HG03442 (cell line): Measurements from ENCODE around the gene ART1.
A peak's percentile ranks its signal among the peaks of the same experiment; 100 is the strongest.
"Not testable (repeated sequence)": the region's sequence is repeated elsewhere in the genome, so short reads cannot be mapped to it uniquely, and the experiment has no call there.

Source experiments
- ATAC-seq: cut with Tn5 transposase; IDR thresholded peaks from one replicate; pipeline ENCODE4 v1.9.1; 2021; ENCODE audit warnings: mild to moderate bottlenecking, moderate library complexity; ENCODE audit not compliant: unreplicated experiment

ART1 gene, protein sequence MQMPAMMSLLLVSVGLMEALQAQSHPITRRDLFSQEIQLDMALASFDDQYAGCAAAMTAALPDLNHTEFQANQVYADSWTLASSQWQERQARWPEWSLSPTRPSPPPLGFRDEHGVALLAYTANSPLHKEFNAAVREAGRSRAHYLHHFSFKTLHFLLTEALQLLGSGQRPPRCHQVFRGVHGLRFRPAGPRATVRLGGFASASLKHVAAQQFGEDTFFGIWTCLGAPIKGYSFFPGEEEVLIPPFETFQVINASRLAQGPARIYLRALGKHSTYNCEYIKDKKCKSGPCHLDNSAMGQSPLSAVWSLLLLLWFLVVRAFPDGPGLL

DNA sequence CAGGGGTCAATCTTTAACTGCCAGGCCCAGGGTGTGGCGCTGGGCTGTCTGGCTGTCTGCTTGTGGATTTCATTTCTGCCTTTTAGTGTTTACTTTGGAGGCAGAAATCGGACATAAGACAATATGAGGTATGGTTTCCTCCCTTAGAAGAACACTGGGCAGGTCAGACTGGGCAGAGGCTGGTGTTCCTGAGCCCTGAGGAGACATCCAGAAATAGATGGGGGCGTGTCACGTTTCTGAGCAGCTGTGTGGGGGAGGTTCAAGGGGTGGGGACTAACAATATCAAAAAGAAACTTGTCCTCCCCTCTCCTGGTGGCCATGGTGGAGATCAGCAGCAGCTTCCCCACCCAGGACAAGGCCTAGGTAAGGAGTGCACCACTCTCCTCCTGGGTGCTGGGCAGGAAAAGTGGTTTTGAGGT lies at the start of gene ART1:
Gene ART1 (plus strand): TSS at position 312 of the 419 bp plus-strand sequence. CDS start 14,086 bp downstream, outside the sequence.
- ATAC-seq = no peak

DNA sequence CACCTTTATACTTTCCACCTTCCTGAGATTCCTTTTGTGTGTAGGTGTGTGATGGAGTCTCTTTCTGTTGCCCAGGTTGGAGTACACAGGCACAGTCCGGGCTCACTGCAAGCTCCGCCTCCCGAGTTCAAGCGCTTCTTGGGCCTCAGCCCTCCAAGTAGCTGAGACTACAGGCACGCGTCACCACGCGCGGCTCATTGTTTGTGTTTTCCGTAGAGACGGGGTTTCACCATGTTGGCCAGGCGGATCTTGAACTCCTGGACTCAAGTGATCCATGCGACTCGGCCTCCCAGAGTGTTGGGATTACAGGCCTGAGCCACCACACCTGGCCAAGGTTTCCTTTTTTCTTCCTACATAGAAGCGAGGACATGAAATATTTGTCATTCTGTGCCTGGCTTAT lies 47.2 kb upstream of the ART1 start:
- not testable (repeated sequence) for ATAC-seq

DNA sequence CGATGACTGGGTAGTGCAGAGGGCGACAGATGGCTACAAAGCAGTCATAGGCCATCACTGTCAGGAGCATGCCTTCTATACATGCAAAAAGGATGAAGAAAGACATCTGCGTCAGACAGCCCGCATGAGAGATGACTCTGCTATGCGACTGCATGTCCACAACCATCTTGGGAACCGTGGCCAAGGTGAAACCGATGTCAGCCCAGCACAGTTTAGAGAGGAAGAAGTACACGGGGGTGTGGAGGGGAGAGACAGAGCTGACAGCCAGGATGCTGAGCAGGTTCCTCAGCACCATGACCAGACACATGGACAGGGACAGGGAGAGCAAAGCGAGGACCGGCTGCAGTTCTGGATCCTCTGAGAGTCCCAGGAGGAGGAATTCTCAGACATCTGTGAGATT lies 44.7 kb upstream of the ART1 start:
- ATAC-seq = not testable (repeated sequence)

DNA sequence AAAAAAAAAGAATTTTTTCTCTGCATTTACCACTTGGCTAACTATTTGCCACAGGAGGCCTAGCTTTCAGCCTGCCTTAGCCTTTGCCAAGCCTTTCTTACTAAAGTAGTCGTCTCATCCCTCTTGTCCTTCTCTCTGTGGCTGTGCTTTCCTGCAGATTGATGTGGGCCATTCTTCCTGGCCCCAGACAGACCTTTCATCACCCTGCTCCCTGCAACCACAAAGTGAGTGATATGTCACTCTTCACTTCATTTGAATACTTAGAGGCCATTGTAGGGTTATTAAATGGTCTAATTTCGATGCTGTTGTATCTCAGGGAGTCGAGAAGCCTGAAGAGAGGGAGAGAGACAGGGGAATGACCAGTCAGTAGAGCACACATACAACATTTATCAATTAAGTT lies 40.8 kb upstream of the ART1 start:
- no peak for ATAC-seq

DNA sequence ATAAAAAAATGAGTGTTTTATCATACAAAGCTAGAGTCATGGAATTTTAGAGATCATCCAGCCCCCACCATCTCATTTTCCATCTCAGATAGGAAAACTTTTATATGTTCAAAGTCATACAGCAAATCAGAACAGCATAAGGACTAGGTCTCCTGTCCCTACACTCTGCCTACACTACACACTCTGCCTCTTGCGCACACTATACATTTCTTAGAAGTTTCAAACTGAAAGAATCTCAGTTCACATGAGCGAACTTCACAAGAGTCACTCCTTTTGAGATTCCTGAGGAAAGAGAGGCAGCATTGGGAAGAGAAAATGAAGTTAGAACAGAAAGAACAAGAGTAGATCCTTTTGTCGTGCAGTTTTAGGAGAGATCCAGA lies 39.7 kb upstream of the ART1 start:
- ATAC-seq = no peak

DNA sequence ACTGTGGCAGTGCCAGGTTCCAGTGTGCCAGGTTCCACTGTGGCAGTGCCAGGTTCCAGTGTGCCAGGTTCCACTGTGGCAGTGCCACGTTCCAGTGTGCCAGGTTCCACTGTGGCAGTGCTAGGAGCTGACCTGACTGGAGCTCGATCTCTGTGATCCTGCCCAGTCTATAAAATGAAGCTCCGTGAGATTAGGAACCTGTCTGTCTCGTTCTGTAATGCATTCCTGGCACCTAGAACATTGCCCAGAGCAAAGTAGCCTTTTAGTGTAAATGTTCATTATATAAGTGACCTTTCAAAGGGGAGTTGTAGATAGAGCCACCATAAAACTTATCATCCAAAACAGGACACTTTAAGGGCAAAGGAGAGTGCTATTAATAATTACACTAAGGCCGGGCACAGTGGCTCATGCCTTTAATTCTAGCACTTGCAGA lies 39.1 kb upstream of the ART1 start:
- no peak for ATAC-seq

DNA sequence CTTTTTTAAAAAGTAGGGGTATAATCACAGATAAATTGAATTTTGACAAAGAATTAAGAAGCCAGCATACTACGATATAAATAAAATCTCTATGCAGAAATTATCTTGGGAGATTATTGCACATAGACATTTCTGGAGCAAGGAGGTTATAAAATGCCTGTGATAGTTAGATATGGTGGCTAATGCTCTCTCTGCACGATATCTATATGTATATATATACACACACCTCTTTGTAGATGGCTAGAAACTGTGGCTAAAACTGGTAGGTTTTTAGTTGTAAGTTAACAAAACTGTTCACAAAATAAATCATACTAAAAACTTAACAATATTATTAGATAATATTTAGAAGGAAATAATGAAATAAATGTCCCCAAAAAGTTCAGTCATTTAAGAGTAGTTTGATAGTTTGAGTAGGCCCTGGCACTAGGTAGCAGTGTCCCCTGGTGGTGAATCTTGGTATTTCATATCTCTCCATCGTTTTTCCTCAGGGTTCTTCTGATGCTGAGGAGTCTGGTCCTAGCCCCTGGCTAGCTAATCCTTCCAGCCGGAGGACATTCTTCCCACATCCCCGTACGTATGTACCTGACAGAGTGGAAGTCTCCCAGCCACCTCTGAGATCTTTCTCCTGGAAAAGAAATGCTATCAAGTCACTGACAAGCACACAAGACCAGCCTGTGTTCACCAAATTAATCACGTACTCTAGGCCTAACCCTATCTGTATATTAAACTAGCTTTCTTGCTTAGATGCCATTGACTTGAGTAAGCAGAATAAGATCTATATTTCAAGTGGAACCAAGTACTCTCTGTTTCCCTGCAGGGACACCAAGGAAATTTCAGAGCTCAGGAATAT lies 35.3 kb upstream of the ART1 start:
- no peak for ATAC-seq

DNA sequence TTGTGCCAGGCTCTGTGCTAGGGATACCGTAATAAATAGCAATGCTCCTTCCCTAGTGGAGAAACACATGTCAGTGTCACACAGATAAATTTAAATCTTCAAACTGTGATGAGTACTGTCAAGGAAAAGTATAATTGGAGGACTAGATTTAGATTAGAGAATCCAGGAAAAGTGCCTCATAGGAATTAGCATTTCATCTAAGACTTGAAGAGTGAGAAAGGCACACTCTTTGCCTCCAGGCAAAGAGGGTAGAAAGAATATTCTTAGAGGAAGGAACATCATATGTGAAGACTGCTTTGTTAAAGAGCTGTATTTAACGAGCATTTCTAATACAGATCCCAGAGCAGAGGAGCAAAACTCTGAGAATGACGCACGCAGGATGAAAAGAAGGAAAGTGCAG lies 34.1 kb upstream of the ART1 start:
- no peak for ATAC-seq

DNA sequence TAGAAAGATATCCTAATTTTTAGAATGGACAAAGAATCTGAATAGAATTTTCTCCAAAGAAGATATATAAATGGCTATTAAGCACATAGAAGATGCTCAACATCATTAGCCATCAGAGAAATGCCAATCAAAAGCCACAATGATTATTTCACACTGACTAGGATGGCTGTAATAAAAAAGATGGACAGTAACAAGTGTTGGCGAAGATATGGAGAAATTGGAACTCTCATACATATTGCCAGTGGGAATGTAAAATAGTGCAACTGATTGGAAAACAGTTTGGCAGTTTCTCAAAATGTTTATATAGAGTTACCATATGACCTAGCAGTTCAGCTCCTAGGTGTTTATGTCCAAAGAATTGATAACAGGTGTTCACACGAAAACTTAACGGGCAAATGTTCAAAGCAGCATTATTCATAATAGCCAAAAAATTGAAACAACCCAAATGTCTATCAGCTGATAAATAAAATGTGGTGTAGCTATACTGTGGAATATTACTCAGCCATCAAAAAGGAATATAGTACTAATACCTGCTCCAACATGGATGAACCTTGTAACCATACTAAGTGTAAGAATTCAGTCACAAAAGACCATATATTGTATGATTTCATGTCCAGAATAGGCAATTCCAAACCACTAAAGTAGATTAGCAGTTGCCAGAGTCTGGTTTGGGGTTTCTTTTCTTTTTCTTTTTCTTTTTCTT lies 32.8 kb upstream of the ART1 start:
- no peak for ATAC-seq

DNA sequence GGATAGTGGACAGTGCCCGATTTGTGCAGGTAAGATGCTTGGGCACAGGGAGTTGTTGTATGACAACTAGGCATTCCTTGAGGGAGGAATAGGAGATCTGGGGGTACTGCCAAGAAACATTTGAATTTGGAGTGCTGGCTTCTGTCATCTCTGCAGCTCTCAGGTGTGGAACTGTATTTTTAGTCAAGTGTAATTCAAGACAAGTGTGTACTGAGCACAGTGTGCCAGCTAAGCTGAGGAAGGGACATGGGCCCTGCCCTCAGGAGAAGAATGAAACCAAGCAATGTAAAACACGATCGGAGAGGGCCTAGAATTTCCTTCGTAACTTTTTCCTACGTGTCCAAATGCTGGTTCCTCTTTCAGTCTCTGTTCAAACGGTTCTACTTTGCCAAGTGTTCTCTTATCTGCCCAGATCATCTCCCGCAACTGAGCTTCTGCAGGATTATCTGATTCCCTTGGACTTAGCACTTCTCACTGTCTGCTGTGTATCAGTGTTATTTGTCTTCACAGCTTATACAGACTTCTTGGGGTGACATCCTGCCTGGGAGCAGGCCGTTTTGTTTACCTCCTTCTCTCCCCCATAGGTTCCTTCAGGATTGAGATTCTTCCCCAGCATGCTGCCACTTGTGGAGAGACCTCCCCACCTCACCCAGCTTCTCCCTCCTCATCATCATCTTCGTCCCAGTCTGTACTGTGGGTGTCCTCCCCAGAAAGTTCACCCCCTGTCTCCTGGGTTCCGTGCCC lies 30.8 kb upstream of the ART1 start:
- peak; percentile 9 for ATAC-seq

DNA sequence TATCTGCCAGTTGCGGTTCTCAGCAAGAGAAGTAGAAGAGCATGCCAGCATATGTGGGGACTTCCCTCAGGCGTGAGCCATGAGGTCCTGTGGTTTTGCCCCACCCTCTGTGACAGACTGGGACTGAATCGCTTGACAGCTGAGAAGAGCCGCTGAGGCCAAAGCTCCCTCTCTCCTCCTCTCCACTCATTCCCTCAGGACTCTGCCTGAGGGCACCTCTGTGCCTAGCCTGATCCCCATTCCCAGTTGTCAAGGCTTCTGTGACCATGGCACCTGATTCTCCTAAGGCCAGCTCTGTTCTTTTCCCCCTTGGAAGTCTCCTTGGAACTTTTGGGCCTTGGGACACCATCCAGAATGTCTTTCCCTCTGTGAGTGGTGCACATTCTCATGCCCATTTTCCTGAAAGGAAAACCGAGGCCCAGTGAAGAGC lies 30.2 kb upstream of the ART1 start:
- ATAC-seq = peak; percentile 88

DNA sequence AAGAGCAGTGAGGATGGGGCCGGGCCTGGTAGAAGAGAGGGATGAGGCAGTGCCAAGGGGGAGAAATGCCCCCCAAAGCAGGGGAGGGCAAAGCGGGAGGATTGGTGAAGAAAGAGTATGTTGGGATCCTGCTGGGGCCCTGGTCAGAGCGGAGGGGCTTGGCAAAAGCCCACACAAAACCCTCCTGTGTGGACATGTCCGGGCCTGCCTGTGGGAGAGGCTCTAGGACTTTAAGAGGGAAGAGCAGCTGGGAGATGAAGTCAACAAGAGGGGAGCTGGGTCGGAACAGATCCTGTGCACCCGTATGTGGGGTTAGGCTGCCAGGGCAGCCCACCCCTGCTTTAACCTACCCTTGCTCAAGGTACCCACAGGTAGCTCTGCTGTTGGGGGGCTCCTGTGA lies 28.9 kb upstream of the ART1 start:
- ATAC-seq = no peak

DNA sequence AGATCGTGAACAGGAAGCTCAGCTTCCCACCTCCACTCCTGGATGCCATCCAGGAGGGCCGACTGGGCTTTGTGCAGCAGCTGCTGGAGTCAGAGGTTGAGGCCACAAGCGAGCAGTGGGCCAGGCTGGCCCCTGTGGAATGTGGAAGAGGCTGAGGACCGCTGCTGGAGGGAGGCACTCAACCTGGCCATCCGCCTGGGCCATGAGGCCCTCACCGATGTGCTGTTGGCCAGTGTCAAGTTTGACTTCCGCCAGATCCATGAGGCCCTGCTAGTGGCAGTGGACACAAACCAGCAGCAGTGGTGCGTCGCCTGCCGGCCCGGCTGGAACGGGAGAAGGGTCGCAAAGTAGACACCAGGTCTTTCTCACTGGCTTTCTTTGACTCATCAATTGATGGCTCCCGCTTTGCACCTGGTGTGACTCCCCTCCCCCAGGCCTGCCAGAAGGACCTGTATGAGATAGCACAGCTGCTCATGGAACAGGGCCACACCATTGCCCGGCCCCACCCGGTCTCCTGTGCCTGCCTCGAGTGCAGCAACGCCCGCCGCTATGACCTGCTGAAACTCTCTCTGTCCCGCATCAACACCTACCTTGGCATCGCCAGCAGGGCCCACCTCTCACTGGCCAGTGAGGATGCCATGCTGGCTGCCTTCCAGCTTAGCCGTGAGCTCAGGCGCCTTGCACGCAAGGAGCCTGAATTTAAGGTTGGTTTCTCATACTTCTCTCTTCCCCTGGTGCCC lies 28.0 kb upstream of the ART1 start:
- no peak for ATAC-seq

DNA sequence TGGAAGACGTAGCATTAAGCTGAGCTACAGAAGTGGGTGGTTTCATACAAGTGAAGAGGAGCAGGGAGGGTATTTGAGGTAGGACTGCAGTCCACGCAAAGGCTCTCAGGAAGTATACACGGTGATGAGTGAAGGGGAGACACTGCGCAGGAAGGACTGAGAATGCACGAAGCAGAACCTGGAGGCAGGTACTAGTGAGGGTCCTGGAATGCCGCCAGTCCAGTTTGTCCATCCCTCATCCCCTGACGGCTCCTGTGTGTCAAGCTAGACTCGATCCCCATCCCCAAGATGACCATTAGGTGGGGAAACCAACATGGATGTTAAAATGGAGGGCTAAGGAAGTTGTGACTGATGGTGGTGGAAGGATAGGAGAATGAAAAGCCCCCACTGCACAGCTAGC lies 26.9 kb upstream of the ART1 start:
- ATAC-seq = no peak

DNA sequence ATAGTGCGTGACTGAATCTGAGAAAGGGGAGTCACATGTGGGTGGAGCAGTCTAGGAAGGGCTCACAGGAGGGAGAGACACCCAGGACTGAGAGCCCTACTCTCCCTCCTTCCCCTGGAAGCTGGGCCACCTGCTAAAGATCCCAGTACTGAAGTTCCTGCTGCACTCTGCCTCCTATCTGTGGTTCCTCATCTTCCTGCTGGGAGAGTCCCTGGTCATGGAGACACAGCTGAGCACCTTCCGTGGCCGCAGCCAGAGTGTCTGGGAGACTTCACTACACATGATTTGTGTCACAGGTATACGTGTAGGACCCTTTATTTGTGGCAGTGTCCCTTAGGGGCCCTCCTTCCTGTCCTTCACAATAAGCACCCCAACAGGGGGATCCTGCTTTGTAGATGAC lies 22.4 kb upstream of the ART1 start:
- ATAC-seq = no peak

DNA sequence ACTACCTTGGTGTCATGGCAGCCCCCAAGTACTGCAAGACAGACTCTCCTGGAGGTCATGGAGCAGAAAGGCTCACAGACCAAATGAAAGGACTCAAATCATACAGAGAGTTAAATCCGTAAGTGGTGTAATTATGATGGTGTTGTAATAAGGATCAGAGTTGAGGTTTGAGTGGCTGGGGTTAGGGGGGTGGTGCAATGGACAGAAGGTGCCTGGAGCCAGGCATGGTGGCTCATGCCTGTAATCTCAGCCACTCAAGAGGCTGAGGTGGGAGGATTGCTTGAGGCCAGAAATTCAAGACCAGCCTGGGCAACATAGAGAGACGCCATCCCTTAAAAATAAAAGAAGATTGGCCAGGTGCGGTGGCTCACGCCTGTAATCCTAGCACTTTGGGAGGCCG lies 21.8 kb upstream of the ART1 start:
- ATAC-seq = no peak

DNA sequence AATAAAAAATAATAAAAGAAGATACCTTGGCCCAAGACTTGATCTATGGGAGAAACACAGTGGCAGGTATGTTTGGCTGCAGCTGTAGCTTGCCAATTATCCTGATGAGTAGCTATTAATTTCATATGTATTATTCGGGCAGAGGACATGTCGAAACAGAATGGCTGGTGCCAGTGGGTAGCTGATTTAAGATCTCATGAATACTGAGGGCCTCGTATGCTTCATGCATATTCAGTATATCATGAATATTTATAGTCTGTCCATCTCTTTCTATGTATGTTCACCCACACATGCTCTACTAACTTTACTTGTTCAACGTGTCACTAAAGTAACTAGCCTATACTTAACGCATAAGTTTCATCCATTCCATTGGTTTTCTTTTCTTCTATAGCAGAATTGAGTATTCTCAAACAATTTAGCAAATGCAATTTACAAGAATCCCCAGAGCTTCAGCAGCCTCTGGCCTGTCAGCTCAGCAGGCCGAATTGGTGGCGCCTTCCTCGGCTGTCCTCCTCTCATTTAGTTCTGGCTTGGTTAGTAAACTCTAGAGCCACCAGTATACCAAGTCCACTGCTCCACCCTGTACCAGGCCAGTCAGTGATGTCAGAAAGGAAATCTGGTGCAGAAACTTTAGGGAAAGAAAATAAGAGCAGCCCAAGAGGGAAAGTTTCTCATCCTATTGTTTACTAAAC lies 21.0 kb upstream of the ART1 start:
- no peak for ATAC-seq

DNA sequence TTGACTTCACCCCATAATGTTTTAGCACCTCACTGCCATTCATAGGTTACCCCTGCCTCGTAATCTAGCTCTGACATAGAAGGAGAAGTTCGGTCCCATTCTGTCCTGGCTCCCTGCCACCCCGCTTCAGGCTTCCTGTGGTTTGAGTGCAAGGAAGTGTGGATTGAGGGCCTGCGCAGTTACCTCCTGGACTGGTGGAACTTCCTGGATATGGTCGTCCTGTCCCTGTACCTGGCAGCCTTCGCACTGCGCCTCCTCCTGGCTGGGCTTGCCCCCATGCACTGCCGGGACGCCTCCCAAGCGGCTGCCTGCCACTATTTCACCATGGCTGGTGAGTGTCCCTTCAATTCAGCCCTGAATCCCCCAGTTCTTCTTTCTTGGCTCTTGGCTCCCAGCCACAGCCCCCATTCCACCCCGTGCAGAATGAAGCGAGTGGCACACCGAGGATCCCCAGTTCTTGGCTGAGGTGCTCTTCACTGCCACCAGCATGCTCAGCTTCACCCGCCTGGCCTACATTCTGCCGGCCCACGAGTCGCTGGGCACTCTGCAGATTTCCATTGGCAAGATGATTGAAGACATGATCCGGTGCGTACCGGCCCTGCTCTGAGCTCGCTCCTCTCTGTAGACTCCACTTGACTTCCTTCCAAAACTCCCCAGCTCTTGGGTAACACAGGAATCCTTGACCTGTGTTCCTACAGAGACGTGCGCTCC lies 18.5 kb upstream of the ART1 start:
- ATAC-seq = no peak

DNA sequence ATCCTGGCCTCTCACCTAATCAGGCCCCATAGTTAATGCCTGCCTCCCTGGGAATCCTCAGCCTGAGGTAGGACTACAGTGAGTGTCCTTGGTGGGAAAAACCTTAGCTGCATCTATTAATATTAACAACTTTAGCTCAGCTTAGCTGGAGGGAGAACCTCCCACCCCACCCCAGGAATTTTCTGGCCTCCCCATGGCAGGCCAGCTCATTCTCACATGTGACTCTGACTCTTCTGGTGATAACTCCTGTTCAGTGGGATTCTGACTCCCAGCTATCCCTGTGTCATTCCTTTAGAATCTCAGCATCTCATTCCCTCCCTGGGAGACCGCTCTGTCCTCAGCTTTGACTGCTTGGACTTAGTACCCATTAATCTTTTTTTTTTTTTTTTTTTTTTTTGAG lies 17.6 kb upstream of the ART1 start:
- no peak for ATAC-seq
